Activated CD4-positive, alpha-beta T cell treated with anti-CD3 and anti-CD28 coated beads, Interleukin-2, amount 10 ng/mL, durations not matched to agents 24 days and 14 days (primary cell): ENCODE data around the gene C1orf74. TPM values are rescaled to one million over a fixed set of nuclear protein-coding genes. Genes with fewer than 3 reads are reported as not detected.
A peak's percentile ranks its signal among the peaks of the same experiment; 100 is the strongest.

Source experiments
- DNase-seq: peaks from one replicate; pipeline ENCODE4 v3.0.0; 2022
- H3K27ac Mint-ChIP-seq: one replicate; pipeline ENCODE4 v1.8.0; 2022; ENCODE audit warnings: mild to moderate bottlenecking, mixed read lengths
- H3K27me3 Mint-ChIP-seq: one replicate; pipeline ENCODE4 v1.8.0; 2022; ENCODE audit warnings: mixed read lengths
- H3K36me3 Mint-ChIP-seq: one replicate; pipeline ENCODE4 v1.8.0; 2022; ENCODE audit warnings: low read depth, mild to moderate bottlenecking, mixed read lengths
- H3K4me1 Mint-ChIP-seq: one replicate; pipeline ENCODE4 v1.8.0; 2021; ENCODE audit warnings: mixed read lengths
- H3K4me3 Mint-ChIP-seq: one replicate; pipeline ENCODE4 v1.8.0; 2022; ENCODE audit warnings: mild to moderate bottlenecking, moderate library complexity, mixed read lengths
- H3K9me3 Mint-ChIP-seq: one replicate; pipeline ENCODE4 v1.8.0; 2021; ENCODE audit warnings: mixed read lengths
- intact Hi-C: fragments of 100-400 bp; cut with micrococcal nuclease; formaldehyde crosslinking; loops from one replicate; pipeline ENCODE4 v1.15.1; 2023
- total RNA-seq: library from RNA; stranded (reverse); gene quantifications from 2 replicates; pipeline ENCODE4 v1.2.3, GENCODE V29; 2022

C1orf74 gene
- total RNA-seq, 1 donor from 2014 or later = 2.4 TPM

DNA sequence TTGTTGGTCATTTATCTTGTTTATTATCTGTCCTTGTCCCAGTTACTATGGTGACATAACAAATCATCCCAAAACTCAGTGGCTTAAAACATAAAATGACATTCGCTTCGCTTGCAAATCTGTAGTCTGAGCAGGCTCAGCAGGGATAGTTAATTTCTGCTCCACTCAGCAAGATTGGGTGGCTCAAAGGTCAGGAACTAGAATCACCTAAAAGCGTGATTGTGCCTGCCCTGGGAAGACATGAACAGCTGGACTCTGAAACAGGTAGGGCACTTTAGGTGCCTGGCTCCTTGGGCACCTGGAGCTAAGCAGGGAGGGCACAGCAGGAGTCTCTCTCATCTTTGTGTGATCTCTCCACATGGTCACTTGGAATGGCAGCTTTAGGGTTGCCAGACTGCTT, 43.2 kb downstream of the C1orf74 start:
- DNase-seq = no peak
- Mint-ChIP-seq H3K27ac (peak overlapping the region; percentile 73), H3K4me3 (no peak overlapping the region), H3K9me3 (no peaks in the 10 kb centered on the region), H3K4me1 (peaks cover 47% of the 10 kb centered on the region), H3K27me3 (no peaks in the 10 kb centered on the region), H3K36me3 (peaks cover 12% of the 10 kb centered on the region)
- intact Hi-C loops = no loop called here

DNA sequence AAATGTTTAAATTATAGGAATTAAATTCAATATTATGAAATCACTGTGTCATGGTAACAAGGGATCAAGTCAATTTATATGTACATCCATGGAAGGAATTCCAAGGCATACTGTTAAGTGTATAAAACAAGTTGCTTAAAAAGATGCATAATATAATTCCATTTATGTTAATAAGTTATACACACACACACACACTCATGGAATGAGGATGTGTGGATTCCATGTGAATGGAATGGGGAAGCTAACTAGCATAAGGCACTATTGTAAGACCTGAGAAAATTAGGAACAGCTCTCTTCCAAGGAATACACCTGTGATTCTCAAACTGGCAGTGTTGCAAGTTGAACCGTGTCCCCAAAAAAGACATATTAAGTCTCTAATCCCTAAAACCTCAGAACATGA, 46.1 kb downstream of the C1orf74 start:
- Mint-ChIP-seq H3K4me1 (peaks cover 62% of the 10 kb centered on the region), H3K4me3 (no peak overlapping the region), H3K36me3 (peaks cover 23% of the 10 kb centered on the region), H3K9me3 (peaks cover 6% of the 10 kb centered on the region), H3K27me3 (no peaks in the 10 kb centered on the region), H3K27ac (no peak overlapping the region)
- intact Hi-C loops = no loop called here
- no peak for DNase-seq

DNA sequence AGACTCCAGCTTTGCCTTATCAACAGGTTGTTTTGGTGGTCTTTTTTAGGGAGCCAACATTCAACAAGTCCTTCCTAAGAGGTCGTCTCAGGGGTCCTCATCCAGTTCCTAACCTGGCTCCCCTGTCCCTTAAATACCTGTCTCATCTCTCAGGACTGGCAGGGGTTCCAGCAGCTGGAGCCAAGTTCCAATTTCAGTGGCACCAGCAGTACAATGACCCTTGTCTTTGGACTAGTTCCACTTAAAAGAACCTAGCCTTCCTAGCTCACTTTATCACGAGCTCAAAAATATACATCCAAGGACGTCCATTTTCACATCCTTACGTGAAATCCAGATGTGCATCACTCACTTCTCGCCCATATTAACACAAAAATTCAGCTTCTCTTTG, 47.2 kb downstream of the C1orf74 start:
- intact Hi-C loops = loop anchor here (2.0 kb wide), 1 partner anchor 44 kb away; no protein-coding TSS in a partner anchor
- Mint-ChIP-seq H3K4me1 (peaks cover 58% of the 10 kb centered on the region), H3K27me3 (no peaks in the 10 kb centered on the region), H3K9me3 (peaks cover 13% of the 10 kb centered on the region), H3K27ac (peak overlapping the region; percentile 93), H3K36me3 (peaks cover 25% of the 10 kb centered on the region), H3K4me3 (no peak overlapping the region)
- no peak for DNase-seq

DNA sequence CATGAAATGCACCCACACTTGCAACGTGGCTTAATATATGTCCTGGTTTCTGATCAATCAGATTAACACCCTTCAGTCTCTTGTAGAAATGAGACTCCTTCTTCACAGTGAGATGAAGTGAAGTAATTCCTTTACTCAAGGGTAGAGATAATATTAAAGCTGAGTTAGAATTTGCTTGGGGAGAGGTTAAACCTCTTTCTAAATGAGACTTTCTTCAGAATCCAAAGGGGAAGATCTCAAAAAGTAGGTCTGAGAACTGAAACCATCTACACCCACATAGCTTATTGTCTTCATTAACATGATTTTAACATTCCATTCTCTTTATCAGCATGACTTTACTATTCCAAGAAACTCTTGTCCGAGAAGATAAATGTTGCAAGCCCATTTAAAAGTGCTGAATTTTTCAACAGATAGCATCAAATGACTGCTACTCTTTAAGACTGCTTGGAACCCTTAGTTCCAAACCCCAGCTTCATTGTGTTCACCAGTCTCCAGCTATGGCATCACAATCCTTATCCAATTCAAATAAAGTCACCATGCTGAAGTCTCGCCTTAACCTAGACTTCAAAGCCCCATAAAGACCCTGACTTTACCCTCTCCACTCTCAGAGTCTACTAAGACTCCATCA, 47.8 kb downstream of the C1orf74 start:
- Mint-ChIP-seq H3K4me1 (peaks cover 54% of the 10 kb centered on the region), H3K36me3 (peaks cover 27% of the 10 kb centered on the region), H3K4me3 (peak overlapping the region; percentile 34), H3K27me3 (no peaks in the 10 kb centered on the region), H3K27ac (peak overlapping the region; percentile 93), H3K9me3 (peaks cover 13% of the 10 kb centered on the region)
- intact Hi-C loops = loop anchor here (1.0 to 2.0 kb wide), 7 partner anchors 11 to 63 kb away; no protein-coding TSS in a partner anchor
- DNase-seq = no peak

DNA sequence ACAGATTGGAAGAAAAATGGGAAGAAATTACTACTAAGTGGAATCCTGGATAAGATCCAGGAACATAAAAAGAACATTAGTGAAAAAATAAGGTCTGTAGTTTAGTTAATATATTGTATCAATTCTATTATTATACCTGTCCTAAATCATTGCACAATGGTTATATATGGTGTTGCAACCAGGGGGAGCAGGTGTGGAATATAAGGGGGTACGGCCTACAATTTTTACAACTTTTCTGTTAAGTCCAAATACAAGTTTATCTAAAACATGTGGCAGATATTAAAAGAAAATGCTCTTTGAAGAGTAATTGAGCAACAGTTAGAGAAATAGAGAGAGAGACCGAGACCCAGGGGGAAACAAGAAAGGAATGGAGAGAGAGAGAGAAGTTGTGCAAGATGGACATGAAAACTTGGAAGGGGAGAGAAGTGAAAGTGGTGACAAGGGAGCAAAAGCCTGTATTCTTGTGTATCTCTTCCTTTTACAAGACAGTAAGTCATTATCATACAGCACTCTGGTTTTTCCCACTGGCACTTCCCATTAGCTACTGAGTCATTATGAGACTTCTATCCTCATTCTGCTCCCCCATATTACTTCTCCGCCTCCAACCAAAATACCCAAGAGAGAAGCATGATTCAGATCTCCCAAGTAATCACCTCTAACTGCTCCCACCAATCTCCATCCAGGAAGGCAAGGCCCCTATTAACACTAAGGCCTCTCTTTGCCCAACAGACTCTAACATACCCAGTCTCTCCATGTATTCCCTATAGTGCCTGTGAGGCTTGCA, 50.8 kb downstream of the C1orf74 start:
- Mint-ChIP-seq H3K9me3 (peaks cover 21% of the 10 kb centered on the region), H3K27me3 (no peaks in the 10 kb centered on the region), H3K27ac (peak overlapping the region; percentile 83), H3K4me1 (peaks cover 49% of the 10 kb centered on the region), H3K4me3 (peak overlapping the region; percentile 60), H3K36me3 (peaks cover 34% of the 10 kb centered on the region)
- no peak for DNase-seq
- intact Hi-C loops = no loop called here

DNA sequence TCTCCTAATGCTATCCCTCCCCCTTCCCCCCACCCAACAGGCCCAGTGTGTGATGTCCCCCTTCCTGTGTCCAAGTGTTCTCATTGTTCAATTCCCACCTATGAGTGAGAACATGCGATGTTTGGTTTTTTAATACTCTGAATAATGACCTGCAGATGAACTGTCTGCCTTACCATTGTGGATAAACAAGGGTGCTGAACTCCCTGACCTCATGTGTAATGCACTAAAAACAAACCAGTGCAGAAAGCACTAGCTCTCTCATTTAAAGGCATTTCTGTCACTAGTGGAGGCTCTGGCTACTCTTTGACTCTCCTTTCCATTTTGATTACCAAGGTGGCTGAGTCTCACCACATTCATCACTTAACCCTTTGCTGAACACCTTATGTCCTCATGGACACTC, 51.6 kb downstream of the C1orf74 start:
- Mint-ChIP-seq H3K9me3 (peaks cover 23% of the 10 kb centered on the region), H3K36me3 (peaks cover 34% of the 10 kb centered on the region), H3K27me3 (no peaks in the 10 kb centered on the region), H3K27ac (peak overlapping the region; percentile 83), H3K4me1 (peaks cover 52% of the 10 kb centered on the region), H3K4me3 (no peak overlapping the region)
- intact Hi-C loops = no loop called here
- DNase-seq = no peak

DNA sequence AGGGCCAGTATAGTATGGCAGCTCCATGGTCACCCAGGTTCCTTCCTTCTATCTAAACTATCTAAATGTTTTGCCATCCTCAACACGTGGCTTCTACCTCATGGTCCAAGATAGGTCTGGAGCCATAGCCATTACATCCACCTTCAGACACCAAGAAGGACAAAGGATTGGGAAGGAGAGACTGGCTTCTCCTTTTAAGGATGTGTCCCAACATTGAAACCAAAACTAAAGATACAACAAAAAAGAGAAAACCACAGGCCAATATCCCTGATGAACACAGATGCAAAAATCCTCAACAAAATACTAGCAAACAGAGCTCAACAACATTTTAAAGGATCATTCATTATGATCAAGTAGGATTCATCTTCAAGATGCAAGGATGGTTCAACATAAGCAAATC, 54.9 kb downstream of the C1orf74 start:
- Mint-ChIP-seq H3K27ac (peak overlapping the region; percentile 59), H3K9me3 (peaks cover 28% of the 10 kb centered on the region), H3K36me3 (peaks cover 36% of the 10 kb centered on the region), H3K27me3 (no peaks in the 10 kb centered on the region), H3K4me3 (no peak overlapping the region), H3K4me1 (peaks cover 47% of the 10 kb centered on the region)
- DNase-seq = no peak
- intact Hi-C loops = no loop called here

Other genes with a start within 250 kb of the C1orf74 start
- 0.54 TPM in 1 of 2 replicates, not detected in the other for gene CAMK1G, start 200.8 kb downstream of the C1orf74 start, total RNA-seq
- gene LAMB3, start 132.1 kb downstream of the C1orf74 start, total RNA-seq = 20.3 and 21.0 TPM in 2 replicates
- 449 and 477 TPM in 2 replicates for gene G0S2, start 109.1 kb downstream of the C1orf74 start, total RNA-seq
- gene HSD11B1, start 79.7 kb downstream of the C1orf74 start, total RNA-seq = 15.1 TPM in 2 replicates
- gene TRAF3IP3, start 28.5 kb downstream of the C1orf74 start, total RNA-seq = 392 and 394 TPM in 2 replicates
- 0.07 TPM in 1 of 2 replicates, not detected in the other for gene IRF6, start 21.6 kb upstream of the C1orf74 start, total RNA-seq
- 17.2 and 17.6 TPM in 2 replicates for gene UTP25, start 43.4 kb upstream of the C1orf74 start, total RNA-seq
- not detected in 2 replicates for gene SYT14, start 153.7 kb upstream of the C1orf74 start, total RNA-seq